ENCODE measurements around the gene HSD11B1L.

DNA sequence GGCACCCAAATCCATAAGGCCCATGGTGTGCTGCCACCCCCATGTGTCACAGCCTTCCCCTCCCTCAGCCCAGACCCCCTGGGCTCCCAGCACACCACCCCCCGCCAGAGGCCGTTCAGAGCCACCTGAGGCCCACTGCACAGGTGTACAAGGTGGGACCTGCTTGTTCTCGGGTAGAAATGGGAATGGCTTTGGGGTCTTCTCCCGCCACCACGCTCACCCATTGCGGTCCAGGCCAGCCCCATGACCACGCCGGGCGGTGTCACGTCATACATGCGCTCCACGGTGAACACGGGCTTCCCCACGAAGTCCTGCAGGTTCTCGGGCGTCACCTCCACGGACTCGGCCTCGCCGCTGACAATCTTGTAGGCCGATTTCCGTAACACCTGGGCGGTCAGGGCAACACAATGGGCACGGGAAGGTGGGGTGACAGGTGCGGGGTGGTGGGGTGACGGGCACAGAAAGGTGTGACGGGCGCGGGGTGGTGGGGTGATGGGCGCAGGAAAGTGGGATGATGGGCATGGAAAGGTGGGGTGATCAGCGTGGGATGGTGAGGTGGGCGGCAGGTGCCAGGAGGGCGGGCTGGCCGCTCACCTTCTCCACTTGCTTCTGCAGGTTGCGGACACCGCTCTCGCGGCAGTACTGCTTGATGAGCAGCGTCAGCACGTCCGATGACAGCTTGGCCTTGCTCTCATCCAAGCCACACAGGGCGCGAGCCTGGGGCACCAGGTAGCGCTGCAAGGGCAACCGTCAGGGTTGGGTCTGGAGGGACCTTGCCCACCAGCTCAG is 13.5 kb downstream of the HSD11B1L start:
- TF ChIP-seq, protein P1, sequence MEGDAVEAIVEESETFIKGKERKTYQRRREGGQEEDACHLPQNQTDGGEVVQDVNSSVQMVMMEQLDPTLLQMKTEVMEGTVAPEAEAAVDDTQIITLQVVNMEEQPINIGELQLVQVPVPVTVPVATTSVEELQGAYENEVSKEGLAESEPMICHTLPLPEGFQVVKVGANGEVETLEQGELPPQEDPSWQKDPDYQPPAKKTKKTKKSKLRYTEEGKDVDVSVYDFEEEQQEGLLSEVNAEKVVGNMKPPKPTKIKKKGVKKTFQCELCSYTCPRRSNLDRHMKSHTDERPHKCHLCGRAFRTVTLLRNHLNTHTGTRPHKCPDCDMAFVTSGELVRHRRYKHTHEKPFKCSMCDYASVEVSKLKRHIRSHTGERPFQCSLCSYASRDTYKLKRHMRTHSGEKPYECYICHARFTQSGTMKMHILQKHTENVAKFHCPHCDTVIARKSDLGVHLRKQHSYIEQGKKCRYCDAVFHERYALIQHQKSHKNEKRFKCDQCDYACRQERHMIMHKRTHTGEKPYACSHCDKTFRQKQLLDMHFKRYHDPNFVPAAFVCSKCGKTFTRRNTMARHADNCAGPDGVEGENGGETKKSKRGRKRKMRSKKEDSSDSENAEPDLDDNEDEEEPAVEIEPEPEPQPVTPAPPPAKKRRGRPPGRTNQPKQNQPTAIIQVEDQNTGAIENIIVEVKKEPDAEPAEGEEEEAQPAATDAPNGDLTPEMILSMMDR (IDR thresholded peaks at IDR 0.05) = no peak
- TF ChIP-seq POLR2AphosphoS5 (IDR thresholded peaks at IDR 0.05; ENCODE audit: insufficient read depth in 1 of 2, low read depth in 1 of 2) (no peak), POLR2A (IDR thresholded peaks at IDR 0.05) (no peak)

Data from vagina (tissue), 2 donors.